Middle frontal gyrus (tissue), 1 donor: ENCODE results near the gene DAB2IP.
"Not testable (repeated sequence)": the region's sequence is repeated elsewhere in the genome, so short reads cannot be mapped to it uniquely, and the experiment has no call there.

Experiments
- DNase-seq: peaks from one replicate; pipeline ENCODE4 v3.0.0-alpha.2; 2015; ENCODE audit warnings: low spot score; ENCODE audit errors: extremely low spot score

Gene DAB2IP

DNA sequence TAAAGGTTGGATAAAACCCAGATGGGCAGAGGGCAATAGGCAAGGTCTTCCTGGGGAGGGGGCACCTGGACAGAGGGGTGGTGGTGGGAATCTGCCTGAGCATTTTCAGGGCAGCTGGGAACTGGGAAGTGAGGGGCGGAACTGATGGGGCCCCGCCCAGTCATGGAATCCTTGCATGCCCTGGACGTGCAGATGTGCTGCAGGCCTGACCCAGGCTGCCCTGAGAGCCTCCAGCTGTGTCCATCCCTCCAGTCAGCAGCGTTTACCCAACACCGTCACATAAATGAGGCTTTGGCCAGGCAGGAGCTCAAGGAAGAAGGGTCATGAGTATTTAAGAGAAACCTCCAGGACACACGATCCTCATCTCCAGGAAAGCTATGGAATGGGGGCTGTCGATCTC lies 70.3 kb downstream of the DAB2IP start:
- no peak for DNase-seq

DNA sequence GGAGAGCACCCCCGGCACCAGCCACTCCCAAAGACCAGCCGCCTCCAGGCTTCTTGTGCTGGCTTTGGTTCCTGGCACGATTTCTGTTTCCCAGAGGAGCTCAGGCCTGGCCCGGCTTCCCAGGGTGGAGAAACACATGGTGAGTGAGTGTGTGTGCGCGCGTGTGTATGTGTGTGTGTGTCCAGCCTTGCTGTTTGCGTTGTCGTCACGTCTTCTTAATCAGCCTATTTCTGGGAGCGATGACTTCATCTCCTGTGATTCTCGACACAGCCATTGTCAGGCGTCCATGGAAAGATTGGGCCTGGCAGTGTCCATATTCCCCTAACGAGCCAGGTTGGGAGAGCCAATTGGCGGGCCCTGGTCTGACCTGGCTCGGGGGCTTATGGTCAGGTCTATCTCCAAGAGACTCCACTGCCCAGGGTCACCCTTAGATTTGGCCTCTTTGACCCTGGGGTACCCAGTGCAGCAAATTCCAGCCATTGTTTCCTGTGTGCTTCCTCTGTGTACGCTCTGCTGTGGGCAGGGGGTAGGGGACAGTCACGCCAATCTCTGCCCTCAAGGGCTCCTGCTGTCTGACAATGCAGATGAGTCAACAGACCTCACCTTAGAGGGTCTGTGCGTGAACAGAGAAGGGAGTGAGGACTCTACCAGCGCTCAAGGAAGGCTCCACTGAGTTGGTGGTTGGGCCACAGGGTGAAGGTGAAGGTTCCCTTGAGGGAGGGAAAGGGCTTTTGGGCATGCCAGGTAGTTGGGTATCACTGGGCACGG lies 73.8 kb downstream of the DAB2IP start:
- DNase-seq, result peak; percentile 68

DNA sequence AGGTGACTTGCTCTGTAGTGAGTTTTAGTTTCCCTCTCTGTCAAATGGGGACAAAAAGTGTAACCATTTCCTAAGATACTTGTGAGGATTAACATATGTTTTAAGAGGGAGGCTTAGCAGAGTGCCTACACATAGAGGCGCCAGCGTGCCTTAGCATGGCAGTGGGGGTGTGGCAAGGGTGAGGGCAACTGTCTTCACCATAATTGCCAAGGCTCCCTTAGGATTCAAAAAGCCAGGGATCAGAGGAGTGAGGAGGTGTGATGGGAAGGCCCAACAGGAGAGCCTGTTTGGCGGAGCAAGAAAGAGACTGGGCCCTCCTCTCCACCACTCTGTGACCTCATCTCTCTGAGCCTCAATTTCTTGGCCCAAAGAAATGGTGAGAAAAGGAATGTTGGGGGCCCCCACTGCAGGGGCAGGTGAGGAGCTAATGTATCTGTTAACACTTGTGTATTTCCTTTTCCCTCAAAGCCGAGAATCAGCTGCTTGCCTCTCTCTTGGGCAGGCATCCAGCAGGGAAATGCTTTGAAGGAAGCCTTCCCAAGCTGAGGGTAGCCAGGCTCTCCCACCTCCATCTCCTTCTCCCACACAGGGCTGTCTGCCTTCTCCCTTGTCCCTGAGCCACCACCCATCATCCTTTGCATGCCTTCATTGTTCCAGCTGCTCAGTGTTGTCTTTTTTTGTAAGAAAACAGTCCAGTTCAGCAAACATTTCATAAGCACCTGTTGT lies 76.0 kb downstream of the DAB2IP start:
- DNase-seq, result peak; percentile 23

DNA sequence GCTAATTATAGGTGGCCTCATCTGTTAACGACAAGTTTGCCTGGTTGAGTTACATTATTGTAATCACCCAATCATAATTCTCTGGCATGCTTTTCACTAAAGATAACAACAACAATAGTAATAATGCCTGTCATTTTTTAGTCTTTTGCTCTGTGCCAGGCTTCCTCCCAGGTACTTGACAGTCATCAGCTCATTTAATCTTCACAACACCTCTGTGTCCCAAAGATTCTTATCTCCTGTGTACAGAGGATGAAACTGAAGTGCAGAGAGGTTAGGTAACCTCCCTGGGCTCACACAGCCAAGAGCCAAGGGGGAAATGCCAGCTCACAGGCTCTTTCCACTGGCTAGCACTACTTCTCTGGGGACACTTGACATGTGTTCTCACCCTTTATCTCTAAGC lies 77.5 kb downstream of the DAB2IP start:
- DNase-seq, result no peak

DNA sequence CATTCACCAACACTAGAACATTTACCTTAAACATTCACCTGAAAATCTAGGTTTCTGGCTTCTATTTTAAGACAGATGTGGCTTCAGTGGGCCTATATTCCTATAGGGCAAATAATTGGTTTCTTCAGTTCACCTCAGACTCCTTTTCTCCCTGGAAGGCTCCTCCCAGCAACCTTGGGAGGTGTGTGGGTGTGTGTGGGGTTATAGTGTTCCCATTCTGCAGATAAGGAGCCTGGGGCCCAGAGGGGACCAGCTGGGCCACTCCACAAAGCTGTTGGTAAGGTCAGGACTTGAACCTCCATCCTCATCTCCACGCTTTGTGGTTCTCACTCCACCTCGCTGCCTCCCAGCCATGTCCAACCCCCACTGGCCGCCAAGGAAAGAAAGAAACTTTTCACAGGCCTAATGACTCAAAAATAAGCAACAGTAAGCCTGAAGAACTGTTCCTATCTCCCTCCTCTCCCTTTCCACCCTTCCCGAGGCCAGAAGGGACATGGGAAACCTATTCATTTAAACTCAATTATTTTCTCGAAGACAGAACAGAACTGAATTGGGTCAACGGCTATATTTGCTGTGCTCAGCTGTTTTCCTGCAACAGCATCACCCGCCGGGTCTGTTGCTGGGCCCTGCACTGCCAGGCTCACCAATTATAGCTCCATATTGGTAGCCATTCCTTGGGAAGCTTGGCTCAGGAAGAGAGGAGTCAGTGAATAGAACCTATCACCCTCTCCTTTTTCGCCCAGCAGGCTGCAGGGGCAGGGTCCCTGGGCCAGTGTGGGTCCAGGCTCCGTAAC lies 78.5 kb downstream of the DAB2IP start:
- DNase-seq, result no peak

DNA sequence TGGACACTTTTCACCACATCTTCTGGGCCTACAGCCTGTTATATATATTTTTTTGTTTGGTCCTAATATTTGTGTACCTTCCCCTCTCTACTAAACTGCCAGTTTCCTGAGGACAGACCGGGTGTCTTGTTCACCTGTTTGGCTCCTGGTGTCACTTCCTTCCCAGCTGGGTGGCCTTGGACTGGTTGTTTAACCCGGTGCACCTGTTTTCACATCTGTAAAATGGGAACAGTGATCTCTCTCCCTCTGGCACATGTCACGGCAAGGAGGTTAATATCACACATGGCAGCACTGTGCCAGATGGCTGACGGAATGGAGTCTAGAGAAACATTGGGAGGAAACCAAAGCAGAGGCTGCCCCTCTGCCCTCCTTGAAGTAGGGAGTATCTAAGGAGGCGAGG lies 79.7 kb downstream of the DAB2IP start:
- no peak for DNase-seq

DNA sequence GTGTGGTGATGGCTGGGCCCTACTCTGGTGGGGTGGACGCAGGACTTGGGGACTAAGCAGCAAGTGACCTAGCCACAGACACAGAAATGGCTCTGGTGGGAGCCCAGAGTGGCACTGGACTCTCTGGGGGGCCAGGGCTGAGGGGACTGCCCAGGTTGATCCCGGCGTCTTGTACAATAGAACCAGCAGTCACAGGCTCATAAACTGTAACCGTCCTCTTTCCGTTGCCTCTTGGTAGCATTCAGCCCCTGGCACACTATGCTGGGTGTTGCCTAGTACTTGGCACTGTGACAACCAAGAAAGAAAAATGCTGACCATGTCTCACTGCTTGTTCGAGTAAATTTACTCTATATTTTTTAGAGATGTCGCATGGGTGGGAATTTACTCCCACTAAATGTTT lies 80.5 kb downstream of the DAB2IP start:
- no peak for DNase-seq

DNA sequence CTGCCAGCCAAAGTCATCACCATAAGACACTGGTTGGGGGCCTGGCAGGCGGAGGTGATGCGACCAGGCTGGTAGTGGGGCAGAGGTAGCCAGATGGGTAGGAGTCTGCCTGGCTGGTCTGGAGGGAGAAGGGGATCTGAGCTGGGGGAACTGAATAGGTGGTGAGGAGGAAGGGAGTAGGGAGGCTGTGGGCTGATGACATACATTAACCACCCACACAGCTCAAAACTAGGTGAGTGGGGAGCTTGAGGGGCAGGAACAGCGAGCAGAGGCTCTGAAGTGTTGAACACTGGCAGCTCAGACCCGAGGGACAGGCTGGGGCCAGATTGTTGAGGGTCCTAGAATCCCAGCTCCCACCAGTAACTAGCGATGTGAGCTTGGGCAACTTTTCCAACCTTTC lies 81.0 kb downstream of the DAB2IP start:
- DNase-seq, result no peak

DNA sequence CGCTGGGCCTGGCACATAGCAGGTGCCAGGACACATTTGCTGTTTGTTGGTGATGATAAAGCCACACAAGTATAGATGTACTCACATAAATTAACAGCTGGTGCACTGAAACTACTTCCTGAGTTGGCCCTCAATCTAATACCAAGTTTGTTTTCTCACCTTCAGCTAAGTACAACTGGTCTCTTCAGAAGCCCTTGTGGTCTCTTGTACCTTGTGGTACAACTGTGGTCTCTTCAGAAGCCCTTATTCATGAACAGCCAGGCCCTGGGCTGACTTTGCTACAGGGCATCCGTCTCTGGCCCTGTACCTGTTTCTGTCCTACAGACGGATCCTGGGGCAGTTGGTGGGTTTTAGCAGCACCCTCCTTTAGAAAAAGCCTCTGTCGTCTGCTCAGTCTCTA lies 81.5 kb downstream of the DAB2IP start:
- no peak for DNase-seq

DNA sequence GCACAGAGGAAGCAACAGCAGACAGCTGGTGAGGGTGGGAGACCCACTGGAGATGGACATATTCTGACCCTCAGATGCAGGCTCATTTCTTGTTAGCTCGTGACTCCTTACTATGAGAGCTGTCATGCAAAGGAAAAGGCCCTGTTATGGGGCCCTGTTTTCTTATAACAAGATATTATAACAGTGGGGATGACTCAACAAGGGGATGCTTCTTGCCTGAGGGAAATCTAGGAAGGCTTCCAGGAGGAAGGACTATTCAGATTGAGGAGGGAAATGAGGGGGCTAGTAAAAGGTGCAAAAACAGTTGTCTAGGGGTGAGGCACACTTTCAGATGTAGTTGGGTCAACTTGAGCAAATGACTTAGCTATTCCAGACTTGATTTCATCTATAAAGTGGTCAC lies 83.0 kb downstream of the DAB2IP start:
- no peak for DNase-seq

DNA sequence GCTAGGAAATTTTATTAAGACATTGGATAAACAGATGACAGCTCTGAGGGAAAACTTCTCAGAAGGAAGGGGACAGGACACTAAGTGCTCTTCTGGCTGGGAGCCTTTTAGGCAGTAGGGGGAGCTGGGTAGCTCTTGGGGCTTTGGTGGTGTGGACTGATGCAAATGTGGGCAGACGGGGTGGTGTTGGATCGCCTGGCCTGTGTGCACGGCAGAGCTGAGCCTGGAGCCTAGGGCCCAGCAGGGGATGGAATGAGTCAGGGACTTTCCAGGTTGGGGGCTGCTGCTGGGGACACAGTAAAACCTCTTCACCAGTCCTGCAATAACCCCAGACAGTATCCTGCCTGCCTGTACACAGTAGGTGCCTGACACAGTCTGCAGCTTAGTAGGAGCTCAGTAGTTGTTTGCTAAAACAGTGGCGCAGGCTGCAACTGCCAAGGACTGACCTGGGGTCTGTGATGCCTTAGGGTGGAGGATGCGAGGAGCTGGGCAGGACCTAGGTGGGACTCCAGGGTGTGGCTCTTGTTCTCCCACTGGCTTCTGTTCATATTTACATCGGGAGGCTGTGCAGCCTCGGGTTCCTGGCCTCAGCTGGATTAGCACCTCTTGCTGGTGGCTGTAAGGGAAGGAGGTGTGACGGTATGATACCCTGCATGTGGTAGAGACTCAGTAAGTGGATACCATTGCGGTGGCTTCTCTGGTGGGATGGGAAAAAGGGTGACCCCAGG lies 83.8 kb downstream of the DAB2IP start:
- no peak for DNase-seq

DNA sequence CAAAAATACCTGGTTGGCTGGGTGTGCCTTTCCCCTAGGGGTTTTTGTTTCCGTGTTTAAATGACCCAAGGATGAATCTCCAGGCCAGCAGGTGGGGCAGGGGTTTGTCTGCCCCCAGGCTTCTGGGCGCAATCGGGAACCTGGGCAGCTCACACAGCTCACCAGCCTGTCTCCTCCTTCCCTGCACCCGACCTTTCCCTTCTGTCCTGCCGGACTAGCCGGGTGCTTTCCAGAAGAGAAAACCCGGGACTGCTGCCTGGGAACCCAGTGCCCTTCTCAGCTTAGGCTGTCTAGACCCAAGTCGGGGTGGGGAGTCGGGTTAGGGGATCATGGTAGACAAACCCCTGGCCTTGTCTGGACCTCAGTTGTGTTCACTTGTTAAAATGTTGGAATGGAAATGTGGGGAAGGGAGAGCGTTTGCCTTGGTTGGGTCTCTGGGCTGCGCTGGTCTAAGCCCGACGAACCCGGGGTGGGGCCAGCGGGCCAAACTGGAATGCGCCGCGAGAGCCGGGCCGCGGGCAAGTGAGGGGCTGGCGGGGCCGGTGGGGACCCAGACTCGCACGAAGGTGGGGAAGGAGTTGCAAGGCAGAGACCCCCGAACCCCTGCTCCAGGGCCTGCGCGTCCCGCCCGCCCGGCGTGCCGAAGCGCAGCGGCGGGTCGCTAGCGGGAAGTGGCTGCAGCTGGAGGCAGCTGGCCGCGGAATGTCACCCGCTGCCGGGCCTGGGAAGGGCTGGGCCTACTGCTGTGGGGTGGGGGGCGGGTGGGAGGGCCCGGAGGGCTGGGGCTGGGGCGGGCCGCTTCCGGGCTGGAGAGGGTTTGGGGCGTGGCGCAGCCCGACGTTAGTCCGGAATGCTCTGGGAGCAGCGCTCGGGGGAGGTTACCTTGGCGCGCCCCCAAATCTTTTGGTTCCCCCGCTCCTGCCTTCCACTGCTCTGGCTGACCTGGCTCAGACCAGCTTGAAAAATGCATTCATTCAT lies 84.6 kb downstream of the DAB2IP start:
- DNase-seq, result no peak

DNA sequence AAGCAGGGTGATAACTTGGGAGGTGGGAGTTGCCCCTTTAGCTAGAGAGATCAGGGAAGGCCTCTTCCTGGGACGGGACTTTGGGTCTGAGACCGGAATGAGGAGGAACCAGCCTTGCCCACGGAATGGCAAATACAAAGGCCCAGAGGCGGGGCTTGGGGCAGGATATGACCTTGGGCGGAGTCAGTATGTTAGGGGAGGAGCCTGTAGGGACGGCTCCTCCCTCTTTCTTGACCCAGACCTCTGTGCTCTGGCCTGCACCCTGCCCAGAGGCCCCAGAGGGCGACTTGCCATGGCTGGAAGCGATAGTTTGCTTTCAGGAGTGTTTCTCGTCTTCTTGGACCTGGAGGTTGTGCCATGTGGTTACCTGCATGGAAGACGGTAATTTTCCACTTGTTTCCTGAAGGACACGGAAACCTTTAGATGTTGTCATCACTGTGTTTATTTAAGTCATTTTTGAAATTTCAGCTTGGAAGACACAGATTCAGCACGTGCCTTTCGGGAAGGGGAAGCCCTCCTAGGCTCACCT lies 85.6 kb downstream of the DAB2IP start:
- no peak for DNase-seq

DNA sequence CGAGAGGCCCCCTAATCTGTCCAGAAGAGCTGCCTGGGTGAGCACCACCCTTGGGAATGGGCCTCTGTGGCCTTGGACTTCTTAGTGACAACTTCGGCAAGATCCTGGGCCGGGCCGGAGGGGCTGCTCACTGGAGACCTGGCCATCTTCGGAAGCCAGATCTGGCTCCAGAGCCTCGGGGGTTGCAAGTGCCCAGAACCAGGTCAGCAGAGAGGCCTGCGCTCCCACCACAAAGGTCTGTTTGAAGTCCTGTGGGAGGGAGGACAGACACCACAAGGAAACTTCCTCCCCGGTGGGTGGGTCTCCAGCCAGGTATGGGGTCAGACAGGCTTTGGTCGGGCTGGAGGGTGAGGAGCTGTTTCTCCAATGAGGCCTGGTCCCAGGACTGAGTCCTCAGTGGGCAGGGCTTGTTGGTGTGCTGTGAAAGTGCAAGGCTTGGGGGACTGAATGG lies 86.1 kb downstream of the DAB2IP start:
- DNase-seq, result no peak

DNA sequence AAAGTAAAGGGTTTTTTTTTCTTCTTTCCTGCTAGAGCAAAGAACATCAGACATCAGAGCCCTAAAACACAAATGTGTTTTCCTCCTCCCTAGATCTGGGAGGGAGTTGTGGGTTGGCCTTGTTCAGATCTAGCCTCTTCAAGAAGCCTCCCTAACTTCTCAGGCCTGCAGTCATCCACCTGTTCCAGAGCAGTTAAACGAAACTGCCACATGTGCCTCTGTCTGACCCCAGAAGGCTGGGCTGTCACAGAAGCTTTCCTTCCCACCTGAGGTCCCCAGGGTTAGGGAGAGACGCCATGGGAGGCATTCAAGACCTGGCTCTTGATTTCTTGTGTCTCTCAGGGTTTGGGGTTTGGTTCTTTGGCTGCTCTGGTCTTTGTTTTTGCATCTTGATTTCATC lies 87.0 kb downstream of the DAB2IP start:
- DNase-seq, result no peak

DNA sequence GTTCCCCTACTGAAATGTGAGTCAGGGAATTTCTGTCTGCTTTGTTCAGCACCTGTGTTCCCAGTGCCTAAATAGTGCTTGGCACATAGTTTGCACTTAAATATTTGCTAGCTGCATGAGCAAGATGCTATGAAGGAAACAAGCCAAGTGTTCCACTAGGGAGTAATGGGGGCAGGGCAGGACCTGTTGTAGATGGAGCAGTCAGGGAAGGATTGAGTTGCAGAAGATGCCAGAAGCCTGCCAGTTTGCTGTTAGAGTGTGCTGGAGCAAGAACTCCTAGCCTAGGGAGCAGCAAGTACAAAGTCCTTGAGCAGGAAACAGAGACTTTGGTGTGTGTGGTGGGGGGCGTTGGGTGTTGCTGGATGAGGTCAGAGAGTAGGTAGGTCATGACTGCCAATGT lies 87.5 kb downstream of the DAB2IP start:
- no peak for DNase-seq

DNA sequence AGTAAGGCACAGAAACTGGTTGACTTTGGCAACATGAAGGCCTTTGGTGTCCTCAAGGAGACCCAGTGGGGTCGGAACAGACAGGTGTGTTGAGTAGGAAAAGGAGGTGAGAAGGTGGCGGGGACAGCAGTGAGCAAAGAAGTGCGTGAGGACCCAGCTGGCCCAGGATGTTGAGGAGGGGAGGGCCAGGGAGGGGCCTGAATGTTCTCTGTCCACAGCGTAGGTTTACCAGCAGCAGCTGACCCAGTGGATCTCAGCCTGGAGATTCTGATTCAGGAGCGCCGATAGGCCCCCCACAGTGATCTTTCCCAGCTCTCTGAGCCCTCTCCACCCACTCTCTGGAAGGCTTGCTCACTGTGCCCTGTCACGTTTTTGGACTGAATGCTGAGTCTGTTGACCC lies 88.5 kb downstream of the DAB2IP start:
- no peak for DNase-seq

DNA sequence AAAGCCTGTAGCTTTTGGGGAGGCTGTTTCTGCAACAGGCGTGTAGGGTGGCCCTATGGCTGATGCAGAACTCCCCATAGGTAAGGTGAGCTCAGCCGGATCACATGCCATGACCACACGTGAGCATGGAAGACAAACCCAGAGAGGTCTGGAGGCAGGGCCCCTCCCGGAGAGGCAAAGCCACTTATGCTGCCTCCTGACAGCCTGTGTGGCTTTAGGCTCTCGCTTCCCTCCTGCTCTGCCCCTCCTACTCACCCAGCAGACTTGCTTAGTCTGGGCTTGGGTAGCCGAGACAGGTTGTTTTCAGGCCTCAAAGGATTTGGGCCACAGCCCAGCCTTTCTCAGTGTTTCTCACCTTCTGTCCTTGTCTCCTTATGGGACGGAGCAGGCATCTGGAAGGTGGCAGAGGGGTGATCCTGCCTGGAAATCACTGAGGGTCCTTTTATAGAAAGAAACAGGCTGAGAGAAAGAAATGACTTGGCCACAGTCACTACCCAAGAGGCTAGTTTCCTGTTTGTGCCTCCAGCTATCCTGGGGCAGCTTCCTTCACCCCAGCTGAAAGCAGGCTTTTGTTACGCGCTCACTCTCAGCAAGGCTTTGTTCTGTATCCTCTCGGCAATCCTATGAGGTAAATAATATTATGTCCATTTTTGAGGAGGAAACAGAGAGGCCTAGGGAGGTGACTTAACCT lies 89.9 kb downstream of the DAB2IP start:
- no peak for DNase-seq

DNA sequence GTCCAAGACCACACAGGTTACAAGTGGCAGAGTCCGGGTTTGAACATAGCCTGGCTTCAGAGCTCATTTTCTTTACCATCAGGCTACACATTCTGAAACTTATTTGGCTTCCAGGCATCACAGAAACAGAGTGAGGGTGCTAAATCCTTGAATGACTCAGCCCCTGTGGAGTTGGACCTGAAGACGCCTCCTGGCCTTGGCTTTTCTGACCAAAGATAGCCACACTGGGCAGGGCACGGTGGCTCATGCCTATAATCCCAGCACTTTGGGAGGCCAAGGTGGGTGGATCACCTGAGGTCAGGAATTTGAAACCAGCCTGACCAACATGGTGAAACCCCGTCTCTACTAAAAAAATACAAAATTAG lies 90.5 kb downstream of the DAB2IP start:
- DNase-seq, result not testable (repeated sequence)

DNA sequence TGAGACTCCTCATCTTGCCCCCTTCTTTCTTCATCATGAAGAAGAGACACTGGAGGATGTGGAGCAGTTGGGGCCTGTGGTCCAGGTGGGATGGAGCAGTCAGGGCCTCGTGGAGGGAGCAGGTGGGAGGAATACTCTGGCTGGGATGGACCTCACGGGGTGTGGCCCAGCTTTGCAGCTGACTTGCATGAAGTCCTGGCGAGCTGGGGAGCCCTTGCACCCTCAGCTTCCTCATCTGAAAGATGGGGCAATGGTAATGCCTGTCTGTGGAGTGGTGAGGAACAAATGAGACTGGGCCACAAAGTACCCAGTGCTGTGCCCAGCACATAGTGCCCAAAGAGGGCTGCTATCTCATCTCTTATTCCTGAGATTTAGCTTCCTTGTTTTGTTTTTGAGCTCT lies 91.5 kb downstream of the DAB2IP start:
- DNase-seq, result no peak
